GM18499 (cell line): ENCODE measurements around the gene TET1.
"Not testable (repeated sequence)": the region's sequence is repeated elsewhere in the genome, so short reads cannot be mapped to it uniquely, and the experiment has no call there.

Experiments
- ATAC-seq: cut with Tn5 transposase; IDR thresholded peaks from one replicate; pipeline ENCODE4 v1.9.1; 2021; ENCODE audit warnings: moderate number of reproducible peaks; ENCODE audit not compliant: insufficient read depth, unreplicated experiment

Gene TET1

GRCh38 chr10:68684413-68684812 is 124.3 kb downstream of the TET1 start:
- ATAC-seq, result no peak

GRCh38 chr10:68696018-68696417 is 135.9 kb downstream of the TET1 start:
- no peak for ATAC-seq

DNA sequence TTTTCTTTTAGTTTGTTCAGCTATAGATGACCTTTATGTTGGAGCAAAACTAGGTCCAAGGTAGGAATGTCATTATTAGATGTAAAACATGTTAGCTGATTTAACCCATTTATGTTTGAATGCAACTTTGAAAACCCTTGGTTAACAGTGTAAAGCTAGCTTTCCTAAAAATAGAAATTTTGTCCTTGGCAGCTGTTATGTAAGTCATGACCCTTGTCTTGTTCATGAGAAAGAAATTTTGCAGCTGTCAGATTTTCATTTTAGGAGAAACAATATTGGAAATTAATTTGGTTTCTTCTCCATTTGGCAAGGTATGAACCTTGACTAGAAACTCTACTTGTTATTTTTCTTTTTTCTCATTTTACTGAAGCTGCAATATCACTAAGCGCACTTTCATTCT is 137.0 kb downstream of the TET1 start:
- ATAC-seq, result no peak

DNA sequence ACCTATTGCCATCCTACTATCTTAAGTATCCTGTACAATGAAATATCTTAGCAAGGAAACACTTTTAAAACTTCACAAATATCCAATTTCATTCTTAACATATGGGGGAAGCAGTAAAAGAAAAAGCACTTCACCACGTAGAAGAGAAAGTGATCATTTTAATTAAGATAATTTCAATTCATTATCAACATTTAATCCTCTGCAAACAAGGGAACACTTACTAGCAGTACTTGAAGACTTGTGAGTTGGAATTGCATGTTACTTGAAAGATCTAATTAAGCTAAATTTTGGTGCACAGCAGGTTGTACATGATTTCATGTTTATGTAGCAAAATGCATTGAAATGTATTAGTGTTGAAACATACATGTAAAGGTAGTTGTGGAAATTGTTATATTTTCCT is 140.1 kb downstream of the TET1 start:
- no peak for ATAC-seq

DNA sequence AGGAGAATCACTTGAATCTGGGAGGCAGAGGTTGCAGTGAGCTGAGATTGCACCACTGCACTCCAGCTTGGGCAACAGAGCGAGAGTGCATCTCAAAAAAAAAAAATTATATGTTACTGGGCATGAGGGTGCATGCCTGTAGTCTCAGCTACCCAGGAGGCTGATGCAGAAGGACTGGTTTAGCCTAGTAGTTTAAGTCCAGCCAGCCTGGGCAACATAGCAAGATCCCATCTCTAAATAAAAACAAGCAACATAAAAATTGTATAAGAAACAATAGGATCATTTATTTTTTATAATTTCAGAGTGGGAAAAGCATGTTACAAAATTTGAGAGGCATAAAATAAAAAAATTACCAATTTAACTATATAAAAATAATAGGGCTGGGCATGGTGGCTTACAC is 145.4 kb downstream of the TET1 start:
- ATAC-seq, result no peak

- ATAC-seq, result not testable (repeated sequence)
Observed at GRCh38 chr10:68708987-68709386, 148.8 kb downstream of the TET1 start.

DNA sequence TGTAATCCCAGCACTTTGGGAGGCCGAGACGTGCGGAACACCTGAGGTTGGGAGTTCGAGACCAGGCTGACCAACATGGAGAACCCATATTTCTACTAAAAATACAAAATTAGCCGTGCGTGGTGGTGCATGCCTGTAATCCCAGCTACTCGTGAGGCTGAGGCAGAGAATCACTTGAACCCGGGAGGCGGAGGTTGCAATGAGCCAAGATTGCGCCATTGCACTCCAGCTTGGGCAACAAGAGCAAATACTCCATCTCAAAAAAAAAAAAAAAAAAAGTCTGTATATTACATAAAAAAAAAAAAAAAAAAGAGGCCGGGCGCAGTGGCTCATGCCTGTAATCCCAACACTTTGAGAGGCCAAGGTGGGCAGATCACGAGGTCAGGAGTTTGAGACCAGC is 152.9 kb downstream of the TET1 start:
- not testable (repeated sequence) for ATAC-seq

DNA sequence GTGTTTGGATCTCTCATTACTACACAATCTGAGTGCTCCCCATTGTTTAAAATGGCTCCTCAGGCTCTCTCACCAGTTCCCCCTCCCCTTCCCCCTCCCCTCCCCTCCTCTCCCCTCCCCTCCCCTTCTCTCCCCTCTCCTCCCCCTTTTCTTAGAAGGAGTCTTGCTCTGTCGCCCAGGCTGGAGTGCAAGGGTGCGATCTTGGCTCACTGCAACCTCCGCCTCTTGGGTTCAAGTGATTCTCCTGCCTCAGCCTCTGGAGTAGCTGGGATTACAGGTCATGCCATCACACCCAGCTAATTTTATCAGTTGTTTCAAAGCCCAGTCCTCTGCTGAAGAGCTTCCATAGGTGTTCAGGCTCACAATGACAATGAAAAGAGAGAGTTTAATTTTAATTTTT is 157.3 kb downstream of the TET1 start:
- no peak for ATAC-seq

DNA sequence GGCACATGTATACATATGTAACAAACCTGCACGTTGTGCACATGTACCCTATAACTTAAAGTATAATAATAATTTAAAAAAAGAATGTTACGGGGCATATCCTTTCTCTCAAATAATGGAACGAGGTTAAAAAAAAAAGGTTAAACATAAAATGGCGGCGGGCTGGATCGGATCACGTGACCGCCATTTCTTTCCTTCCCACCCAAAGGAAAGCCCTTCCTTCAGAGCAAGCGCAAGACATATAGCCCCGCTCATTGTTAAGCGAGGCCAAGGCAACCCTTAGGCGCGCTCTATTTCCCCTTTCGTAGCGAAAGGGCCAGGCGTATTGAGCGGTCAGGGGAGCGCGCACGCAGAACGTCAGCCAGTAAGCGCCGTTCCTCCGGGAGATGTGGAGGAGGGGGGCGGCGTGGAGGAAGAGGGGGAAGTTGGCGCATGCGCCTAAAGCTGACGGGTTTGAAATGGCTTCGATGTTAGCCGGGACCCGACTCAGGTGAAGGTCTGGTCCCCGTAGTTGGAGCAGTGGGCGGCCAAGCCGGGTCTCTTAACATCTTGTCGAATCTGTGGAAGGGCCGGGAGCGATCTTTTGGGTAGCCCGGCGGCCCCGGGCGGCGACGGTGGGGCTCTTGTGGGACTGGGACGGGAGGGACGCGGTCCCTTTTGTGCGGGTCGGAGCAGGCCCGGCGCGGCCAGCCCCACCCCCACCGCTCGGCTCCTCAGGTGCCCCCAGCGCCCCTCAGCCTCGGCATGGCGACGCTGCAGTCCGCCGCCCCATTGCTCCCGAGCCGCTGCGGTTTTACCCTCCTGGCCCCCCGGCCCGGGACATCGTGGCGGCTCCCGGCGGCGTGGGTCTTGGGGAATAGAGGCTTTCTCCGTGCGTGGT is 160.9 kb downstream of the TET1 start, which contains the start of gene CCAR1:
Gene CCAR1, plus strand, starts transcription at position 447 of the 880 bp plus-strand sequence. CDS start 1,266 bp downstream, outside the sequence.
- ATAC-seq, result peak; percentile 92

DNA sequence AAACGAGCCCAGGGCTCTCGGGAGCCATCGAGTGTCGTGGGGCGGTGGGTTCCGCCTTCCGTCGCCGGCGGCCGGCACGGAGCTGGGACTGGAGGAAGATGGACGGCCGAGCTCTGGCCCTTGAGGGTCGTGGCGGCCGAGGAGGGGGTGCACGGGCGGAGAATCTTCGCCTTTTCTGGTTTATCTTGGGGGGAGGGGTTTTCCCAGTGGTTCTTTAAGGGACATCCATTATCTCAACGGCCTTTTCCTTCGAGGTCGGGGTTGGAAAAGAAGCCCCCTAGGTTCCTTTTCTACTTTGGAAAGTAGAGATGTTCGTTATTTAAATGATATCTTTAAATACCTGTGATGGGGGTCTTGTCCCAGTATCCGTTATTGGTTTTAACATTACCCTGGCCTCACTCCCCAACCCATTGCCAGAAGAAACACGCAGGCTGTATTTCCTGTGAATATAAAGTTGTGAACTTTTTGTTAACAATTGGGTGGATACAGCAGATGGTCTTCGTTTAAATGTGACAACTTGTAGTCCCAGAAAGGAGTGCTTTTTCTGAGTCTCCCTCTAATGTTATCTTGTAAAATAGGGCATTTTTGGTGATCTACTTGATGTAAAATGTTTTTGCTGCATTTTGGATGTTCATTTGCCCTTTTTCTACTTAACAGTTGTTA is 161.7 kb downstream of the TET1 start:
- peak; percentile 16 for ATAC-seq

DNA sequence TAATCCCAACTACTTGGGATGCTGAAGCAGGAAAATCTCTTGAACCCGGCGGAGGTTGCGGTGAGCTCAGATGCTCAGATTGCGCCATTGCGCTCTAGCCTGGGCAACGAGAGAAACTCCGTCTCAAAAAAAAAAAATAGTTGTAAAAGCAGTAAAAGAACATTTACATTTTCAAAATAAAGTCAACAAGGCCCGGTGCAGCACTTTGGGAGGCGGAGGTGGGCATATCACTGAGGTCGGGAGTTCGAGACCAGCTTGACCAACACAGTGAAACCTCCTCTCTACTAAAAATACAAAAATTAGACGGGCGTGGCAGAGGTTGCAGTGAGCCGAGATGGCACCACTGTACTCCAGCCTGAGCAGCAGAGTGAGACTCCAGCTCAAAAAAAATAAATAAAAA is 164.9 kb downstream of the TET1 start:
- no peak for ATAC-seq

GRCh38 chr10:68727146-68727545 is 167.0 kb downstream of the TET1 start:
- no peak for ATAC-seq

GRCh38 chr10:68732651-68733050 is 172.5 kb downstream of the TET1 start:
- ATAC-seq, result no peak

DNA sequence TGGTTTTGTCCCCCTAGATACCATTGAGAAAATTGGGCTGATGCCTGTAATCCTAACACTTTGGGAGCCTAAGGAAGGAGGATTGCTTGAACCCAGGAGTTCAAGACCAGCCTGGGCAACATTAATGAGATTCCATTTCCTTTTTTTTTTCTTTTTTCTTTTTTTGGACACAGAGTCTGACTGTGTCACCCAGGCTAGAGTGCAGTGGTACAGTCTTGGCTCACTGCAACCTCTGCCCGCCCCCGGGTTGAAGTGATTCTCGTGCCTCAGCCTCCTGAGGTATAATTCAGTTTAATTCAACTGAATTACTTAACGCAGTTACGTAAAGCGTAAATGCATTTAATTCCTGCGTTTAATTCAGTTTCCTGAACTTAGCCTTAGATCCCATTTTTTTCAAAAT is 174.2 kb downstream of the TET1 start:
- ATAC-seq, result no peak

DNA sequence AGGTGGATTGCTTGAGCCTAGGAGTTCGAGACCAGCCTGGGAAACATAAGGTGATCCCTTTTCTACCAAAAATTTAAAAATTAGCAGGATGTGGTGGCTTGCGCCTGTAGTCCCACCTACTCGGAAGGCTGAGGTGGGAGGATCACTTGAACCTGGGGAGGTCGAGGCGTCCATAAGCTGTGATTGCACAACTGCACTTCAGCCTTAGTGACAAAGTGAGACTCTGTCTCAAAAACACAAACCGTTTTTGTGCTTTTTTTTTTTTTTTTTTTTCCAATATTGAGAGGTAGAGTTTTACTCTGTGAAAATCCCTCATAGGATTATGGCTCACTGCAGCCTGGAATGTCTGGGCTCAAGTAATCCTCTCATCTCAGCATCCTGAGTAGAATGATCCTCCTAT is 175.0 kb downstream of the TET1 start:
- ATAC-seq, result no peak

GRCh38 chr10:68735739-68736138 is 175.6 kb downstream of the TET1 start:
- ATAC-seq, result not testable (repeated sequence)

DNA sequence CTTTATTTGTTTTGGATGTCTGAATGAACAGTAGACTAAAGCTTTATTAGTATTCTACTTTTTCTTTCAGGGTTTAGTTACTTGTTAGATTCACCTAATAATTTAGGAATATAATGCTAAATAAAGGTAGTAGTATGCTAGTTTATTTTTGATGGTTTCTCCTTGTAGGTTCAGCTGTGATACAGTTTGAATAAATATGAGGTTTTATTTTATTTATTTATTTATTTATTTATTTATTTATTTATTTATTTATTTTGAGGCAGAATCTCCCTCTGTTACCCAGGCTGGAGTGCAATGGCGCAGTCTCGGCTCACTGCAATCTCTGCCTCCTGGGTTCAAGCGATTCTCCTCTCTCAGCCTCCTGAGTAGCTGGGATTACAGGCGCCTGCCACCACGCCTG is 180.5 kb downstream of the TET1 start:
- not testable (repeated sequence) for ATAC-seq

DNA sequence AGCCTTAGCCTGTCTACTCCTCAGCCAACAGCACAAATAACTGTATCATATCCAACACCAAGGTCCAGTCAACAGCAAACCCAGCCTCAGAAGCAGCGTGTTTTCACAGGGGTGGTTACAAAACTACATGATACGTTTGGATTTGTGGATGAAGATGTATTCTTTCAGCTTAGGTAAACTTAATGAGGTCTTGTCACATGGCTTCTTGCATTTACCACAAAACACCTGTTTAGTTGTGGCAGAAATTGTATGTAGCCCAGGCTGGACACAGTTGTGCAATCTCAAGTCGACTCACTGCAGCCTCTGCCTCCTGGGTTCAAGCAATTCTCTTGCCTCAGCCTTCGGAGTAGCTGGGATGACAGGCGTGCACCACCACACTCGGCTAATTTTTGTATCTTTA is 182.3 kb downstream of the TET1 start:
- ATAC-seq, result no peak
